ENCODE data around the gene CPNE5. TPM values are rescaled to one million over a fixed set of nuclear protein-coding genes. Genes with fewer than 3 reads are reported as not detected.

The CPNE5 gene
- total RNA-seq, 2 experiments from 2014 or later, result 0.99 to 1.3 TPM

- DNase-seq, result no peak
- no peak overlapping the region for H3K4me3 Mint-ChIP-seq
- no peaks in the 10 kb centered on the region for H3K36me3 Mint-ChIP-seq
- POLR2A ChIA-PET, result no interaction called here
- peaks cover 9% of the 10 kb centered on the region for H3K27me3 Mint-ChIP-seq
- H3K27ac Mint-ChIP-seq, result no peak overlapping the region
- H3K9me3 Mint-ChIP-seq, result no peaks in the 10 kb centered on the region
- H3K4me1 Mint-ChIP-seq, result peaks cover 4% of the 10 kb centered on the region
- ATAC-seq (ENCODE audit: low read depth), result no peak
Observed at GRCh38 chr6:36797055-36797454, 42.2 kb downstream of the CPNE5 start.

- H3K27ac Mint-ChIP-seq, result no peak overlapping the region
- H3K4me3 Mint-ChIP-seq, result no peak overlapping the region
- DNase-seq, result no peak
- no peaks in the 10 kb centered on the region for H3K36me3 Mint-ChIP-seq
- peaks cover 7% of the 10 kb centered on the region for H3K4me1 Mint-ChIP-seq
- ATAC-seq (ENCODE audit: low read depth), result no peak
- POLR2A ChIA-PET, result no interaction called here
- H3K9me3 Mint-ChIP-seq, result no peaks in the 10 kb centered on the region
- peaks cover 16% of the 10 kb centered on the region for H3K27me3 Mint-ChIP-seq
Observed at GRCh38 chr6:36794713-36795065, 44.6 kb downstream of the CPNE5 start.

- POLR2A ChIA-PET, result interaction anchor here (1.2 kb wide), 1 partner anchor 25 kb away, joined by 3 read pairs; no protein-coding TSS in a partner anchor
- H3K9me3 Mint-ChIP-seq, result no peaks in the 10 kb centered on the region
- no peak for DNase-seq
- ATAC-seq (ENCODE audit: low read depth), result no peak
- H3K36me3 Mint-ChIP-seq, result no peaks in the 10 kb centered on the region
- no peak overlapping the region for H3K4me3 Mint-ChIP-seq
- peaks cover 16% of the 10 kb centered on the region for H3K27me3 Mint-ChIP-seq
- no peak overlapping the region for H3K27ac Mint-ChIP-seq
- H3K4me1 Mint-ChIP-seq, result peaks cover 7% of the 10 kb centered on the region
Observed at GRCh38 chr6:36793913-36794712, 45.1 kb downstream of the CPNE5 start.

GRCh38 chr6:36793296-36793912 lies 45.8 kb downstream of the CPNE5 start:
- Mint-ChIP-seq H3K27ac (no peak overlapping the region), H3K4me3 (no peak overlapping the region), H3K4me1 (peaks cover 12% of the 10 kb centered on the region), H3K36me3 (no peaks in the 10 kb centered on the region), H3K27me3 (peaks cover 19% of the 10 kb centered on the region), H3K9me3 (no peaks in the 10 kb centered on the region)
- no peak for ATAC-seq (ENCODE audit: low read depth)
- DNase-seq, result no peak
- POLR2A ChIA-PET, result interaction anchor here (1.2 kb wide), 1 partner anchor 25 kb away, joined by 3 read pairs; no protein-coding TSS in a partner anchor

DNA sequence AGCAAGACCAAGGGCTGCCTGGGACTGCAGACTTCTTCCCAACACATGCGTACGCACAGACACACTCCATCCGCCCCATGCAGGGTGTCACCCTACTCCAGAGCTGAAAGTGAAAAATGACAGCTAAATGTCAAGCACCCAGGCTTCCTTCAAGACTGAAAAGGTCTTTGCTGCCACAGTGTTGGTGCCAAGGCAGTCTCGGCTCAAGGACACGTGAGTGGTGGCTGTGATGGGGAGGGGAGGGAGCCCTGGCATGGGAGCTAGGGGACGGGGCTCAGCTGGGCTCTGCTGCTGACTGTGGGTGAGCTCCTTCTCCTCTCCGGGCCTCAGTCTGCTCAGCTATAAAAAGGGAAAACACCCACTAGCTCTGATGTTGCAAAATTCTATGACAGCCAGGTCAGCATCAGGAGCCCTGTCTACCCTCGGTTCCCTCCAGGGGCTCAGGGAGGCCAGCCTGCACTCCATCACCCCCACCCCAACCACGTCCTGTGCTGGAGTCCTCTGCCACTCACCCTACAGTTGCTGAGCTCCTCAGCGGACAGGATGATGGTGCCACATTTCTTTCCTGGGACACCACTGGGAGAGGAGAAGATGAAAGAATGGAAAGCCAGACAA lies 47.6 kb downstream of the CPNE5 start:
- POLR2A ChIA-PET, result interaction anchor here (0.8 to 1.5 kb wide), 2 partner anchors 9 to 25 kb away, joined by 3 to 5 read pairs; no protein-coding TSS in a partner anchor
- DNase-seq, result no peak
- ATAC-seq (ENCODE audit: low read depth), result no peak
- peaks cover 25% of the 10 kb centered on the region for H3K27me3 Mint-ChIP-seq
- no peaks in the 10 kb centered on the region for H3K36me3 Mint-ChIP-seq
- no peaks in the 10 kb centered on the region for H3K9me3 Mint-ChIP-seq
- peaks cover 12% of the 10 kb centered on the region for H3K4me1 Mint-ChIP-seq
- H3K4me3 Mint-ChIP-seq, result no peak overlapping the region
- no peak overlapping the region for H3K27ac Mint-ChIP-seq

- POLR2A ChIA-PET, result interaction anchor here (0.6 kb wide), 1 partner anchor 8 kb away, joined by 4 read pairs; no protein-coding TSS in a partner anchor
- Mint-ChIP-seq H3K4me1 (peaks cover 9% of the 10 kb centered on the region), H3K27me3 (peaks cover 25% of the 10 kb centered on the region), H3K36me3 (no peaks in the 10 kb centered on the region), H3K4me3 (no peak overlapping the region), H3K27ac (no peak overlapping the region), H3K9me3 (no peaks in the 10 kb centered on the region)
- DNase-seq (no peak), ATAC-seq (ENCODE audit: low read depth) (no peak)
Observed at GRCh38 chr6:36791085-36791484, 48.2 kb downstream of the CPNE5 start.

DNA sequence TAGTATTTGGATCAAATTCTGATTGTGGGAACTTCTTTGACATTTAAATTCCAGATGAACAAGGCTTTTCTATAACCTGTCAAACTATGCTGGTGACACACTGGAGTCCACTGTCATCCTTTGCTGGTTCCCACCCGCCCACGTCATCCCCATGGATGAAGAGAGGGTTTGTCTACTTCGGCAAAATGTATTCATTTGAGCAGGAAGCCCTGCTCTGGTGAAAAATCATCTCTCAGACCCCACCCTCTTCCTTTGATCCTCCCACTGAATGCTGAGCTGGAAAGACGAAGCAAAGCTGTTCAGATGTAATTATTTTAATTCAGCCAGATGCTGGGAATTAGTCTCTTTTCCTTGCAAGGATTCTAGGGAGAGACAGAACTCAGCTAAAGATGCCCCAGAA lies 50.5 kb downstream of the CPNE5 start:
- Mint-ChIP-seq H3K27me3 (peaks cover 25% of the 10 kb centered on the region), H3K36me3 (no peaks in the 10 kb centered on the region), H3K4me3 (no peak overlapping the region), H3K4me1 (peaks cover 8% of the 10 kb centered on the region), H3K27ac (no peak overlapping the region), H3K9me3 (no peaks in the 10 kb centered on the region)
- ATAC-seq (ENCODE audit: low read depth) (no peak), DNase-seq (no peak)
- POLR2A ChIA-PET, result no interaction called here

- DNase-seq (no peak), ATAC-seq (ENCODE audit: low read depth) (no peak)
- POLR2A ChIA-PET, result no interaction called here
- Mint-ChIP-seq H3K4me3 (no peak overlapping the region), H3K27ac (no peak overlapping the region), H3K9me3 (no peaks in the 10 kb centered on the region), H3K36me3 (no peaks in the 10 kb centered on the region), H3K27me3 (peaks cover 21% of the 10 kb centered on the region), H3K4me1 (peaks cover 8% of the 10 kb centered on the region)
Observed at GRCh38 chr6:36788186-36788585, 51.1 kb downstream of the CPNE5 start.

DNA sequence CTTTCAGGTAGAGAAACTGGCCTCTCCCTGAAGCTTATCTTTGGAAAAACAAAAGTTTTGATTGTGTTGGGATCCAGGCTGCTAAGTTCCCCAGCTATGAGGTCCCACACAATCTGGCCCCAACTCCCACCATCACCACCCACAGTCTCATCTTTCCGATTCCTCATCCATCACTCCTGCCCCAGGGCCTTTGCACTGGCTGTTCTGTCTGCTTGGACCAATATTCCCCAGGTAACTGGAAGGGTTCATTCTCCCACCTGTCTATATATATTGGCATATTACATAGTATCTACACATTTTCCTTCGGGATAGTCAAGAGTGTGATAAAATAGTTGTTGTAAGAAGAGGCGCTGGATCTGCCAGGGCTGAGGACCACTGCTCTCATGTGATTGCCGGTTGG lies 52.0 kb downstream of the CPNE5 start:
- DNase-seq (no peak), ATAC-seq (ENCODE audit: low read depth) (no peak)
- POLR2A ChIA-PET, result no interaction called here
- Mint-ChIP-seq H3K4me1 (peaks cover 13% of the 10 kb centered on the region), H3K27me3 (peaks cover 21% of the 10 kb centered on the region), H3K27ac (no peak overlapping the region), H3K9me3 (no peaks in the 10 kb centered on the region), H3K36me3 (no peaks in the 10 kb centered on the region), H3K4me3 (no peak overlapping the region)

GRCh38 chr6:36786055-36786675 lies 53.1 kb downstream of the CPNE5 start:
- Mint-ChIP-seq H3K36me3 (no peaks in the 10 kb centered on the region), H3K4me3 (no peak overlapping the region), H3K9me3 (no peaks in the 10 kb centered on the region), H3K27ac (no peak overlapping the region), H3K4me1 (peaks cover 10% of the 10 kb centered on the region), H3K27me3 (peaks cover 15% of the 10 kb centered on the region)
- DNase-seq, result no peak
- ATAC-seq (ENCODE audit: low read depth), result no peak
- POLR2A ChIA-PET, result no interaction called here

- no peak overlapping the region for H3K27ac Mint-ChIP-seq
- no peak for ATAC-seq (ENCODE audit: low read depth)
- H3K4me3 Mint-ChIP-seq, result no peak overlapping the region
- POLR2A ChIA-PET, result no interaction called here
- H3K27me3 Mint-ChIP-seq, result peaks cover 21% of the 10 kb centered on the region
- no peaks in the 10 kb centered on the region for H3K36me3 Mint-ChIP-seq
- peaks cover 18% of the 10 kb centered on the region for H3K4me1 Mint-ChIP-seq
- no peaks in the 10 kb centered on the region for H3K9me3 Mint-ChIP-seq
- DNase-seq, result no peak
Observed at GRCh38 chr6:36784376-36784636, 54.9 kb downstream of the CPNE5 start.

DNA sequence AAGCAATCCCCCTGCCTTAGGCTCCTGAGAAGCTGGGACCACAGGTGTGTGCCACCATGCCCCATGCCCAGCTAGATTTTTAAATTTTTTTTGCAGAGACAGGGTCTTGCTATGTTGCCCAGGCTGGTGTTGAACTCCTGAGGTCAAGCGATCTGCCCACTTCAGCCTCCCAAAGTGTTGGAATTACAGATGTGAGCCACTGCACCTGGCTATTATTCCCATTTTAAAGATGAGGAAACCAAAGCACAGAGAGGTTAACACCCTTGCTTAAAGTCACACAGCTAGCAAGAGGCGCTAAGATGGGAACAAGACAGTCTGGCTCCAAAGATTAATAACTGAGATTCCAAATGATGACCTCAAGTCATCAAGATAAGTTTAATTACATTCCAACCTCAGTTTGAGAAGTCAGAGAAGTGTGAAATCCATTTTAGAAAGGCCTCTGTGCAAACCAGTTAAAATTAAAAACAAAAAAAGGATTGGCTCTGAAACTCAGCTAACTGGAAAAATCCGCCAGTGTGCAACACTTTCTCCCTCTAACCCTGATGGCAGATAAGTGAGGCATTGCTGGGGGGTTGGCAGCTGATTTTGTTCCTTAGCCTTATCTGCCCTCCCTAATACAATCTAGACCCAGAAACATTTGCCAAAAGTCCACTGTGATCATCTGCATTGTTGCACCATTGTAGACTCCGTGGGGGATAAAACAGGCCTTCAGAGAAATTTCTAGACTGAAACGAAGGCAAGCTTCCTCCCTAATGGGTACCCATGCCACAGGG lies 55.5 kb downstream of the CPNE5 start:
- ATAC-seq (ENCODE audit: low read depth), result no peak
- Mint-ChIP-seq H3K9me3 (no peaks in the 10 kb centered on the region), H3K27ac (no peak overlapping the region), H3K27me3 (peaks cover 17% of the 10 kb centered on the region), H3K4me3 (no peak overlapping the region), H3K4me1 (peaks cover 19% of the 10 kb centered on the region), H3K36me3 (no peaks in the 10 kb centered on the region)
- POLR2A ChIA-PET, result interaction anchor here (0.9 to 3.5 kb wide), 3 partner anchors 8 to 16 kb away, joined by 3 to 39 read pairs (median 5); no protein-coding TSS in a partner anchor
- no peak for DNase-seq

GRCh38 chr6:36781669-36782068 lies 57.6 kb downstream of the CPNE5 start:
- Mint-ChIP-seq H3K4me3 (no peak overlapping the region), H3K4me1 (peaks cover 19% of the 10 kb centered on the region), H3K27me3 (peaks cover 19% of the 10 kb centered on the region), H3K27ac (no peak overlapping the region), H3K36me3 (no peaks in the 10 kb centered on the region), H3K9me3 (no peaks in the 10 kb centered on the region)
- ATAC-seq (ENCODE audit: low read depth) (no peak), DNase-seq (no peak)
- POLR2A ChIA-PET, result interaction anchor here (3.5 kb wide), 1 partner anchor 14 kb away, joined by 39 read pairs; no protein-coding TSS in a partner anchor
